Esophagus squamous epithelium (tissue), 4 donors: Measurements from ENCODE around the gene STARD8.

Source experiments
- CTCF ChIP-seq, 6 experiments: fragments of 450-650 bp in 4 of 6; fragments of 200-600 bp in 2 of 6; sonication (generic) in 2 of 6; IDR thresholded peaks; one replicate each; pipeline ENCODE4 v1.5.1; 2016 to 2019; ENCODE audit warnings: antibody characterized with exemption in 6 of 6, mild to moderate bottlenecking in 4 of 6, moderate library complexity in 4 of 6
- POLR2A ChIP-seq, 4 donors: fragments of 450-650 bp; IDR thresholded peaks; one replicate each; pipeline ENCODE4 v1.6.1; 2017; ENCODE audit warnings: antibody characterized with exemption in 4 of 4, mild to moderate bottlenecking in 4 of 4, moderate library complexity in 3 of 4

GRCh38 chrX:68684919-68685304 lies 37.4 kb downstream of the STARD8 start:
- TF ChIP-seq POLR2A (IDR thresholded peaks at IDR 0.05) = no peak
- no peak for TF ChIP-seq CTCF (IDR thresholded peaks at IDR 0.05)
